ENCODE data around the gene NOSIP. TPM values are rescaled to one million over a fixed set of nuclear protein-coding genes. Genes with fewer than 3 reads are reported as not detected.

Gene NOSIP
- total and polyA plus RNA-seq, 11 donors: 37.3 to 91.3 (median 49.0) TPM

DNA sequence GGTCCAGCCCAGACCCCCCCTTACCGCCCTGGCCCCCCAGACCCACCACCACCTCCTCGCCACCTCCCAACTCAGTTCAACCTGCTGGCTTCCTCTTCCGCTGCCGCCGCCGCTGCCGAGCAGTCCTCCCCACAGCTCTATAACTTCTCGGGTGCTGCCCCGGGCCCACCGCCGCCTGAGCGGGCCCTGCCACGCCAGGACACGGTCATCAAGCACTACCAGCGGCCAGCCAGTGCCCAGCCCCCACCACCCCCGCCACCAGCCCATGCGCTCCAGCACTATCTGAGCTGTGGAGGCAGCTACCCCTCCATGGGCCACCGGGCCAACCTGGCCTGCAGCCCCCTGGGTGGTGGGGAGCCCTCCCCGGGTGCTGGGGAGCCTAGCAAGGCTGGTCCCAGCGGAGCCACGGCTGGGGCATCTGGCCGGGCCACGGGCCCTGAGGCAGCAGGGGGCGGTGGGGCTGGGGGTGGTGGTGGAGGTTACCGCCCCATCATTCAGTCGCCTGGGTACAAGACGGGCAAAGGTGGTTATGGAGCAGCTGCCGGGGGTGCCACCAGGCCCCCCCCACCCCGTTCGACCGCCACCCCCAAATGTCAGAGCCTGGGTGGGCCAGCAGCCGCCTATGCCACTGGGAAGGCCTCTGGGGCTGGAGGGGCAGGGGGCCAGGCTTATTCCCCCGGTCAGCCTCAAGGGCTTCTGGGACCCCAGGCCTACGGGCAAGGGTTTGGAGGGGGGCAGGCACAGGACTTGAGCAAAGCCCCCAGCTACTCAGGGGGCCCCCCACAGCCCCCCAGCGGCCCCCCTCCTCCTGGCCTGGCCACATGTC, 14.8 kb upstream of the NOSIP start:
- intact Hi-C loops (cut with DNase I): loop anchor here in 8 of 10 donors (5.0 to 10.0 kb wide), 4 partner anchors 42 to 82 kb away; partner anchors contain the start of gene PRMT1 (in 3 of the 8)
- peaks cover 5 to 28% (median 20%) of the 10 kb centered on the region in 12 donors for H3K4me1 ChIP-seq
- H3K27ac ChIP-seq: no peak overlapping the region
- H3K9me3 ChIP-seq: no peaks in the 10 kb centered on the region
- H3K27me3 ChIP-seq: no peaks in the 10 kb centered on the region
- peaks cover 0 to 65% (median 60%) of the 10 kb centered on the region in 9 donors for H3K36me3 ChIP-seq
- peak in 1 of 5 donors; percentile 37 for DNase-seq
- TF ChIP-seq, protein P1, sequence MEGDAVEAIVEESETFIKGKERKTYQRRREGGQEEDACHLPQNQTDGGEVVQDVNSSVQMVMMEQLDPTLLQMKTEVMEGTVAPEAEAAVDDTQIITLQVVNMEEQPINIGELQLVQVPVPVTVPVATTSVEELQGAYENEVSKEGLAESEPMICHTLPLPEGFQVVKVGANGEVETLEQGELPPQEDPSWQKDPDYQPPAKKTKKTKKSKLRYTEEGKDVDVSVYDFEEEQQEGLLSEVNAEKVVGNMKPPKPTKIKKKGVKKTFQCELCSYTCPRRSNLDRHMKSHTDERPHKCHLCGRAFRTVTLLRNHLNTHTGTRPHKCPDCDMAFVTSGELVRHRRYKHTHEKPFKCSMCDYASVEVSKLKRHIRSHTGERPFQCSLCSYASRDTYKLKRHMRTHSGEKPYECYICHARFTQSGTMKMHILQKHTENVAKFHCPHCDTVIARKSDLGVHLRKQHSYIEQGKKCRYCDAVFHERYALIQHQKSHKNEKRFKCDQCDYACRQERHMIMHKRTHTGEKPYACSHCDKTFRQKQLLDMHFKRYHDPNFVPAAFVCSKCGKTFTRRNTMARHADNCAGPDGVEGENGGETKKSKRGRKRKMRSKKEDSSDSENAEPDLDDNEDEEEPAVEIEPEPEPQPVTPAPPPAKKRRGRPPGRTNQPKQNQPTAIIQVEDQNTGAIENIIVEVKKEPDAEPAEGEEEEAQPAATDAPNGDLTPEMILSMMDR (IDR thresholded peaks at IDR 0.05): no peak
- TF ChIP-seq POLR2A (IDR thresholded peaks at IDR 0.05): no peak
- 93 to 95% (median 93%) methylated on average over 16 to 35 of the region's 35 CpGs for WGBS, 4 donors
- no peak for ATAC-seq
- no peak overlapping the region for H3K4me3 ChIP-seq

DNA sequence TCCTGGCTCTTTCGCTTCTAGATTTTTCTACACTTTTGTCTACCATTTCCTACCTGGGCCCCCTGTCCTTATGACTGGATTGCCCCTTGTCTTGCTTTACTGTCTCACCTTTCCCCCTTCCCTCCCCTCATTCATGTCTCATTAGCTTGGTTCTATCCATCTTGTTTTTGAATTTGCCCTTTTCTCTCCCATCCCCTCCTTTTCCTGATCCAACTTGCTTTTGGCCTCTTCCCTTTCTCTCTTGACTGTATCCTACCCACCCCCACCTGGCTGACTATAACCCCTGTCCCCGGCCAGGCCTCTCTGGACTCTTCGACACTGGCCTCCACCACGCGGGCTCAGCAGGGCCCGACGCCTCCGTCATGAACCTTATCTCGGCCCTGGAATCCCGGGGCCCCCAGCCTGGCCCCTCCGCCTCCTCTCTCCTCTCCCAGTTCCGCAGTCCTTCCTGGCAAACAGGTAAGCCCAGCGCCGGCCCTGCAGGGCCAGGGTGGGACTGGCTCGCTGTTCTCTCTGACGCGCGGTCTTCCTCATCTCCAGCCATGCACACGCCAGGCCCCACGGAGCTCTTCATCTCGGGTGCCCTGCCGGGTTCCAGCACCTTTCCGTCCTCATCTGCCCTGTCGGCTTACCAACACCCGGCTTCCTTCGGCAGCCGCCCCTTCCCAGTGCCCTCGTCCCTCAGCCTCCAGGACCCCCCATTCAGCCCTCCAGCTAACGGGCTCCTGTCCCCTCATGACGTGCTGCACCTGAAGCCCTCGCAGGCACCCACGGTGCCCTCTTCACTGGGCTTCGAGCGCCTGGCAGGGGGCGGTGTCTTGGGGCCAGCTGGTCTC, 14.0 kb upstream of the NOSIP start:
- H3K9me3 ChIP-seq: no peaks in the 10 kb centered on the region
- DNase-seq (no peak), ATAC-seq (no peak)
- peaks cover 0 to 57% (median 52%) of the 10 kb centered on the region in 9 donors for H3K36me3 ChIP-seq
- peak overlapping the region in 1 of 12 donors; percentile 77 for H3K4me3 ChIP-seq
- intact Hi-C loops (cut with DNase I): loop anchor here in 7 of 10 donors (5.0 to 10.0 kb wide), 4 partner anchors 43 to 83 kb away; partner anchors contain the start of gene PRMT1 (in 3 of the 7)
- H3K27me3 ChIP-seq: no peaks in the 10 kb centered on the region
- peaks cover 5 to 35% (median 20%) of the 10 kb centered on the region in 12 donors for H3K4me1 ChIP-seq
- H3K27ac ChIP-seq: peak overlapping the region in 5 of 12 donors; percentile 30 to 96 (median 66)
- TF ChIP-seq, protein P1 (IDR thresholded peaks at IDR 0.05): no peak
- TF ChIP-seq POLR2A (IDR thresholded peaks at IDR 0.05): no peak
- 78 to 88% (median 83%) methylated on average over 35 of the region's 35 CpGs for WGBS, 4 donors

DNA sequence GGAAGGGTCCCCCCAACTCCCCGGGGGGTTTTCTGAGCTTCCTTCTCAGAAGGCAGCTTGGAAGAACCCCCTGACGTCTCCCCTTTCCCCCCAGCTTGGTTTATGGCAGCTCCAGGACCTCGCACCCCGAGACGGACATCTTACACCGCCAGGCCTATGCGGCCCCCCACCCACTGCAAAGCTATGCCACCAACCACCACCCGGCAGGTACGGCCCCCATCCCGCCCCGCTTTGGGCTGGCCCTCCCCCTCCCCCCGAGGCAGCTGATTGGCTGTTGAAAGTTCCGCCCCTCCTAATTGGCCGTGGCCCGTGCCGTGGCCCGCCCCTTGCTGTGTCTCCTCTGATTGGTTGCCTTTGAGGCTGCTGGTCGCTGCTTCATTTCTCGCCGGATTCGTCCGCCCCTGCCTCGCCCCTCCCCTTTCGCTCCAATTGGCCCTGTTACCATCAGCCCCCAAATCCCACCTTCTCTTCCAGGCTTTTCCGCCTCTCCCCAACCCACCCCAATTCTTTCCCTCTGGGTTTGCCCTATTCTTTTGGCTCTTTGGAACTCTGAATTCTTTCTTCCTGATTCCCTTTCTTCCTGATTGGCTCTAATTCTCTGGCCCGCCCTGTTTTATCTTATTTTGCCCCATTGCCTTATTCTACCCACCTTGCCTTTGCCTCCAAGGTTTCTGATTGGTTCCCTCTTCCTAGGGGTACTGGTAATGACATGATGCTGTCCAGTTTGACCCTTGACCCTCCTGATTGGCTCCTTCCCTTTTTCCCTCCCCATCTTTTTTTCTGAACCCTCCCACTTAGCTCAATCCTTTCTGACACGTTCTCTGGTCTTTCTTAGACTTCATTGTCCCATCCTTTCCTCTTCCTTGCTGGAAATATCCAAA, 13.1 kb upstream of the NOSIP start:
- peaks cover 5 to 35% (median 20%) of the 10 kb centered on the region in 12 donors for H3K4me1 ChIP-seq
- DNase-seq (peak; percentile 93 to 96 (median 95)), ATAC-seq (peak; percentile 64 to 77 (median 73))
- TF ChIP-seq POLR2A (IDR thresholded peaks at IDR 0.05): no peak
- no peaks in the 10 kb centered on the region for H3K27me3 ChIP-seq
- H3K4me3 ChIP-seq: peak overlapping the region in 10 of 12 donors; percentile 10 to 96 (median 77)
- 9 to 26% (median 21%) methylated on average over 21 to 27 of the region's 27 CpGs for WGBS, 4 donors
- H3K27ac ChIP-seq: peak overlapping the region in 11 of 12 donors; percentile 34 to 96 (median 92)
- H3K9me3 ChIP-seq: no peaks in the 10 kb centered on the region
- H3K36me3 ChIP-seq: peaks cover 0 to 48% (median 43%) of the 10 kb centered on the region in 9 donors
- intact Hi-C loops (cut with DNase I): loop anchor here in 7 of 10 donors (1.0 to 10.0 kb wide), 6 partner anchors 44 to 84 kb away; partner anchors contain the start of genes PRMT1 (in 3 of the 7) and RRAS (in 1 of the 7)
